ENCODE data around the gene TEC. TPM values are rescaled to one million over a fixed set of nuclear protein-coding genes. Genes with fewer than 3 reads are reported as not detected.
A peak's percentile ranks its signal among the peaks of the same experiment; 100 is the strongest.

The TEC gene
- total RNA-seq, 1 donor from 2014 or later = 0.53 TPM

GRCh38 chr4:48149827-48150370, 119.7 kb downstream of the TEC start:
- no peak for FAIRE-seq
- Histone ChIP-seq H3K27me3 (ENCODE audit: control insufficient read depth, insufficient read depth, low read length) (no peaks in the 10 kb centered on the region), H3K36me3 (ENCODE audit: control insufficient read depth, insufficient read depth, low read length) (no peaks in the 10 kb centered on the region), H3K4me3 (ENCODE audit: low read depth, low read length) (no peak overlapping the region)
- TF ChIP-seq CTCF (IDR thresholded peaks at IDR 0.05; ENCODE audit: insufficient read depth, low read length, severe bottlenecking) = no peak
- no peak for DNase-seq (ENCODE audit: low read depth)

DNA sequence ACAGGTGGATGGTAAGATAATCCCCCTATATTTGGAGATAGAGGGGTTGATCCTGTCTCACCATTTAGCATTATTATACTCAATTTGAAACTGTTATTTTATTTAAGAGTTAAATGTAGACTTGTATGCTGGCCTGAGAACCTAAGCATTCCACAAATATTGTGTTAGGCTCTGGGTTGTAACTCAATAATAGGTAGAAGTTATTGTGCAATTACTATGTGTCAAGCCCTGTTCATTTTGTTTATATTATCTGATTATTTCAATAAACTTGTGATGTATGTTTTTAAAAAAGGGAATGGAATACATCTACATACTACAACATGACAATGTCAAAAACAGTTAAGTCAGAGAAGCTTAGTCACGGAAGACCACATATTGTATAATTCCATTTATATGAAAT, 122.0 kb downstream of the TEC start:
- FAIRE-seq = no peak
- Histone ChIP-seq H3K36me3 (ENCODE audit: control insufficient read depth, insufficient read depth, low read length) (no peaks in the 10 kb centered on the region), H3K4me3 (ENCODE audit: low read depth, low read length) (no peak overlapping the region), H3K27me3 (ENCODE audit: control insufficient read depth, insufficient read depth, low read length) (no peaks in the 10 kb centered on the region)
- TF ChIP-seq CTCF (IDR thresholded peaks at IDR 0.05; ENCODE audit: insufficient read depth, low read length, severe bottlenecking) = no peak
- DNase-seq (ENCODE audit: low read depth) = no peak

DNA sequence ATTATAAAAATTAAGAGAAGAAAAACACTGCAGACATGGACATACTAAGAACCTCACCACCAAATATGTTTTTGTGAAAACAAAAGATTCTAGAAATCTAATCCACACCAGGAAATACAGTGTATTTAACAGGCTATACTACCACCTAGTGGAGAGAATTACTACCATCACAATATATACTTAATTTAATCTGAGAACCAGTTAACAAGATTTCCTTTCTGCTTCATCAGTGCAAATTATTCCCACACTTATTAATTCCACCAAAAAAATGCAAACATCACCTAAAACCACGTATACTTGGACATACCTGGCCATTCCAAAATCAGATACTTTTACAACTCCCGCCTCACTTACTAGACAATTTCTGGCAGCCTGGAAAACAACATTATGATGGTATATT, 128.6 kb downstream of the TEC start:
- H3K27me3 ChIP-seq (ENCODE audit: control insufficient read depth, insufficient read depth, low read length) = no peaks in the 10 kb centered on the region
- no peak overlapping the region for H3K4me3 ChIP-seq (ENCODE audit: low read depth, low read length)
- TF ChIP-seq CTCF (IDR thresholded peaks at IDR 0.05; ENCODE audit: insufficient read depth, low read length, severe bottlenecking) = peak; percentile 37
- peak; percentile 54 for DNase-seq (ENCODE audit: low read depth)
- no peak for FAIRE-seq
- no peaks in the 10 kb centered on the region for H3K36me3 ChIP-seq (ENCODE audit: control insufficient read depth, insufficient read depth, low read length)

- Histone ChIP-seq H3K27me3 (ENCODE audit: control insufficient read depth, insufficient read depth, low read length) (no peaks in the 10 kb centered on the region), H3K4me3 (ENCODE audit: low read depth, low read length) (no peak overlapping the region), H3K36me3 (ENCODE audit: control insufficient read depth, insufficient read depth, low read length) (no peaks in the 10 kb centered on the region)
- no peak for DNase-seq (ENCODE audit: low read depth)
- no peak for TF ChIP-seq CTCF (IDR thresholded peaks at IDR 0.05; ENCODE audit: insufficient read depth, low read length, severe bottlenecking)
- no peak for FAIRE-seq
These were observed 129.9 kb downstream of the TEC start for GRCh38 chr4:48139691-48140090.

DNA sequence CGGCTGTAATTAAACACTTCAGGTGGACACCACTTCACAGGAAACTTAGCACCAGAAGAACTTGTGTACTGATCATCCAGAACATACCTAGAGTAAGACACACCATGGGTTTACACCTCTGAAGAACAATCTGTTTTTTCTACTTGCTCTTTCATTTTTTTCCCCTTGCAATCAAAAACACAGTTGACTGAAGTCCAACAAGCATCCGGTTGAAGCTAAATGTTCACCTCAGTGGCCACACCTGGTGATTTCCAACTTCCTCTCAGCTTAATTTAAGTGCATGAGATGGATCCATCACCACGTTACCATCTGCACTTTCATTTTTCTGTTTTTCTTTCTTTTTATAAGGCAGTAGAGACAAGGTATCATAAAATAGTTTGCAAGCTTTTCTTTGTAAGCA, 130.7 kb downstream of the TEC start:
- TF ChIP-seq CTCF (IDR thresholded peaks at IDR 0.05; ENCODE audit: insufficient read depth, low read length, severe bottlenecking) = no peak
- no peak for FAIRE-seq
- H3K4me3 ChIP-seq (ENCODE audit: low read depth, low read length) = no peak overlapping the region
- no peak for DNase-seq (ENCODE audit: low read depth)
- no peaks in the 10 kb centered on the region for H3K36me3 ChIP-seq (ENCODE audit: control insufficient read depth, insufficient read depth, low read length)
- no peaks in the 10 kb centered on the region for H3K27me3 ChIP-seq (ENCODE audit: control insufficient read depth, insufficient read depth, low read length)

- FAIRE-seq (no peak), DNase-seq (ENCODE audit: low read depth) (no peak)
- no peaks in the 10 kb centered on the region for H3K36me3 ChIP-seq (ENCODE audit: control insufficient read depth, insufficient read depth, low read length)
- H3K27me3 ChIP-seq (ENCODE audit: control insufficient read depth, insufficient read depth, low read length) = no peaks in the 10 kb centered on the region
- no peak overlapping the region for H3K4me3 ChIP-seq (ENCODE audit: low read depth, low read length)
- no peak for TF ChIP-seq CTCF (IDR thresholded peaks at IDR 0.05; ENCODE audit: insufficient read depth, low read length, severe bottlenecking)
These were observed 131.1 kb downstream of the TEC start for GRCh38 chr4:48138511-48138910.
